Hepatocyte (in vitro differentiated cells): ENCODE measurements around the gene BRD3OS.

Source experiments
- EZH2 ChIP-seq: fragments of 200-600 bp; sonication (generic); IDR thresholded peaks from 2 replicates; pipeline ENCODE4 v1.6.1; 2016; ENCODE audit warnings: antibody characterized with exemption, mild to moderate bottlenecking, borderline replicate concordance
- EZH2phosphoT487 ChIP-seq: fragments of 200-600 bp; sonication (generic); IDR thresholded peaks from one replicate; pipeline ENCODE4 v1.6.1; 2018; ENCODE audit warnings: antibody characterized with exemption, mild to moderate bottlenecking, low read depth, moderate library complexity; ENCODE audit not compliant: unreplicated experiment, severe bottlenecking
- TF ChIP-seq, protein P1 (sequence below): fragments of 200-600 bp; sonication (generic); IDR thresholded peaks from 2 replicates; pipeline ENCODE4 v1.5.1; 2016; ENCODE audit warnings: antibody characterized with exemption, mild to moderate bottlenecking; ENCODE audit not compliant: poor library complexity

DNA sequence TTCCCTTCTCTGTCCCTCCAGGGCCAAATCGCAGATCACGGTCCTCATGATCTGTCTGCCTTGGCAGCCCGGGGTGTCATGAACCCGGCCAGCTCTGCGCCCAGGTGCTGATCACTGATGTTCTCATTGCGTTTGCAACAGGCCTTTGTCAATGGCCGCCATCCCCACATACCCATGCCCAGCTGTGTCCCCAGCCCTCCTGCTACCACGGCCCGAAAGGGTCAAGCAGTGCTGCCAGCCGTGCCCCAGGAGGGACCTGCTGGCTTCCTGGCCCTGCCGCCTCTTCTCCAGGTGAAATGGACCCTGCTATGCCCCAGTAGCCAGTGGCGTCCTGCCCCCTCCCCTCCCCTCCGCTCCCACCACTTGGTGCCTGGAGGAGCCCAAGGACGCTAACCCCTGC is 20.4 kb upstream of the BRD3OS start:
- TF ChIP-seq, protein P1, sequence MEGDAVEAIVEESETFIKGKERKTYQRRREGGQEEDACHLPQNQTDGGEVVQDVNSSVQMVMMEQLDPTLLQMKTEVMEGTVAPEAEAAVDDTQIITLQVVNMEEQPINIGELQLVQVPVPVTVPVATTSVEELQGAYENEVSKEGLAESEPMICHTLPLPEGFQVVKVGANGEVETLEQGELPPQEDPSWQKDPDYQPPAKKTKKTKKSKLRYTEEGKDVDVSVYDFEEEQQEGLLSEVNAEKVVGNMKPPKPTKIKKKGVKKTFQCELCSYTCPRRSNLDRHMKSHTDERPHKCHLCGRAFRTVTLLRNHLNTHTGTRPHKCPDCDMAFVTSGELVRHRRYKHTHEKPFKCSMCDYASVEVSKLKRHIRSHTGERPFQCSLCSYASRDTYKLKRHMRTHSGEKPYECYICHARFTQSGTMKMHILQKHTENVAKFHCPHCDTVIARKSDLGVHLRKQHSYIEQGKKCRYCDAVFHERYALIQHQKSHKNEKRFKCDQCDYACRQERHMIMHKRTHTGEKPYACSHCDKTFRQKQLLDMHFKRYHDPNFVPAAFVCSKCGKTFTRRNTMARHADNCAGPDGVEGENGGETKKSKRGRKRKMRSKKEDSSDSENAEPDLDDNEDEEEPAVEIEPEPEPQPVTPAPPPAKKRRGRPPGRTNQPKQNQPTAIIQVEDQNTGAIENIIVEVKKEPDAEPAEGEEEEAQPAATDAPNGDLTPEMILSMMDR = no peak
- no peak for TF ChIP-seq EZH2phosphoT487
- TF ChIP-seq EZH2 = no peak
